ENCODE results near the gene NEDD4L.

GRCh38 chr18:58375051-58375450 lies 331.0 kb downstream of the NEDD4L start:
- TF ChIP-seq CTCF (optimal IDR thresholded peaks at IDR 0.05 in 1 of 3, IDR thresholded peaks at IDR 0.05 in 1 of 3, conservative IDR thresholded peaks at IDR 0.05 in 1 of 3; ENCODE audit: extremely low read depth in 1 of 3, insufficient read depth in 2 of 3, low read length in 3 of 3) (no peak), EZH2 (IDR thresholded peaks at IDR 0.05; ENCODE audit: low read length) (no peak)

All from keratinocyte (primary cell).